K562 (cell line): ENCODE results near the gene IFI16. TPM values are rescaled to one million over a fixed set of nuclear protein-coding genes. Genes with fewer than 3 reads are reported as not detected.

Source experiments
- FOXK2 ChIP-seq, 2 experiments: fragments of 450-650 bp; IDR thresholded peaks in 1 of 2; conservative IDR thresholded peaks in 1 of 2; 2 replicates each; pipeline ENCODE4 v1.6.1; 2016; ENCODE audit warnings: low read depth in 2 of 2, mild to moderate bottlenecking in 1 of 2
- HNRNPK ChIP-seq: fragments of 200-400 bp; formaldehyde crosslinking; IDR thresholded peaks from one replicate; pipeline ENCODE4 v1.6.1; 2018; ENCODE audit warnings: mild to moderate bottlenecking, low read depth, low read length; ENCODE audit not compliant: poor library complexity, severe bottlenecking
- NFXL1 ChIP-seq: fragments of 450-650 bp; formaldehyde crosslinking; IDR thresholded peaks from 2 replicates; pipeline ENCODE4 v1.4.0; 2021; ENCODE audit warnings: mild to moderate bottlenecking
- PTTG1 ChIP-seq: fragments of 450-650 bp; IDR thresholded peaks from 2 replicates; pipeline ENCODE4 v1.6.1; 2016; ENCODE audit warnings: low read depth, mild to moderate bottlenecking, missing genetic modification characterization, missing compliant biosample characterization
- RNF2 ChIP-seq: sonication (generic); IDR thresholded peaks from 2 replicates; pipeline ENCODE4 v1.6.1; 2016
- SAFB2 ChIP-seq: fragments of 200-400 bp; formaldehyde crosslinking; IDR thresholded peaks from 2 replicates; pipeline ENCODE4 v1.6.1; 2018; ENCODE audit warnings: borderline replicate concordance, low read length, low read depth, moderate library complexity; ENCODE audit not compliant: severe bottlenecking
- SNIP1 ChIP-seq: fragments of 450-650 bp; IDR thresholded peaks from 2 replicates; pipeline ENCODE4 v1.7.1; 2017; ENCODE audit warnings: low read depth, mild to moderate bottlenecking
- STAT5A ChIP-seq: IDR thresholded peaks from 2 replicates; pipeline ENCODE4 v1.6.1; 2012; ENCODE audit warnings: low read length, inconsistent platforms, borderline replicate concordance
- YY1 ChIP-seq, 3 experiments: IDR thresholded peaks; 2 replicates each; pipeline ENCODE4 v1.6.1; 2011; ENCODE audit warnings: low read length in 2 of 3, mild to moderate bottlenecking in 2 of 3, moderate library complexity in 2 of 3, borderline replicate concordance in 1 of 3, control low read depth in 1 of 3, low read depth in 1 of 3; ENCODE audit not compliant: insufficient read depth in 3 of 3, insufficient replicate concordance in 2 of 3, control insufficient read depth in 1 of 3, insufficient read length in 1 of 3; ENCODE audit errors: extremely low read depth in 1 of 3
- ZNF274 ChIP-seq: IDR thresholded peaks from 2 replicates; pipeline ENCODE4 v1.6.1; 2011; ENCODE audit warnings: low read depth, mild to moderate bottlenecking, low read length, moderate library complexity, borderline replicate concordance
- ZNF766 ChIP-seq: fragments of 200-800 bp; sonication (Bioruptor generic); conservative IDR thresholded peaks from 2 replicates; pipeline ENCODE4 v1.6.1; 2016; ENCODE audit warnings: missing genetic modification characterization, missing compliant biosample characterization
- polyA plus RNA-seq, 8 experiments: library from polyadenylated mRNA; depleted of rRNA in 4 of 8; stranded (reverse) in 5 of 8; unstranded in 3 of 8; fragments of >200 nt; fragmentation: Nextera tagmentation in 2 of 8; fragmentation: Illumina TruSeq in 1 of 8; extraction: Ambion mirVana in 2 of 8; extraction: Trizol in 1 of 8; gene quantifications; 2 replicates each; pipeline versions ENCODE4 v1.2.1 to v1.2.3, GENCODE V29; 2011 to 2014; ENCODE audit warnings: inconsistent platforms in 1 of 8, missing spikeins in 1 of 8
- total RNA-seq, 7 experiments: library from RNA; depleted of rRNA in 6 of 7; stranded (reverse); fragments of >200 nt in 6 of 7; fragmentation: Illumina TruSeq in 2 of 7; extraction: Trizol in 2 of 7; gene quantifications; 2 replicates each; pipeline versions ENCODE4 v1.2.1 to v1.2.3, GENCODE V29; 2011 to 2021; ENCODE audit warnings: low replicate concordance in 1 of 7
- TF ChIP-seq, protein P1 (sequence below): sonication (generic); formaldehyde crosslinking; IDR thresholded peaks from 2 replicates; pipeline ENCODE4 v1.8.1; 2023; ENCODE audit warnings: mild to moderate bottlenecking, missing genetic modification reagents
- TF ChIP-seq, protein P2 (sequence below): sonication (generic); formaldehyde crosslinking; IDR thresholded peaks from 2 replicates; pipeline ENCODE4 v1.8.0; 2023; ENCODE audit warnings: missing genetic modification reagents, mild to moderate bottlenecking, borderline replicate concordance
- TF ChIP-seq, protein P3 (sequence below): fragments of 250-450 bp; sonication (Bioruptor Pico); IDR thresholded peaks from 2 replicates; pipeline ENCODE4 v1.8.0; 2022; ENCODE audit warnings: moderate library complexity, mild to moderate bottlenecking, inconsistent platforms
- TF ChIP-seq, protein P4 (sequence below): sonication (generic); formaldehyde crosslinking; IDR thresholded peaks from 2 replicates; pipeline ENCODE4 v1.8.0; 2022; ENCODE audit warnings: mild to moderate bottlenecking, low read depth, missing genetic modification reagents

Gene IFI16
- total and polyA plus RNA-seq, 9 of the 15 experiments (the other 6 are each of a cell fraction or from before 2014, with no cell fraction given), result 0.70 to 2.8 (median 1.6) TPM

DNA sequence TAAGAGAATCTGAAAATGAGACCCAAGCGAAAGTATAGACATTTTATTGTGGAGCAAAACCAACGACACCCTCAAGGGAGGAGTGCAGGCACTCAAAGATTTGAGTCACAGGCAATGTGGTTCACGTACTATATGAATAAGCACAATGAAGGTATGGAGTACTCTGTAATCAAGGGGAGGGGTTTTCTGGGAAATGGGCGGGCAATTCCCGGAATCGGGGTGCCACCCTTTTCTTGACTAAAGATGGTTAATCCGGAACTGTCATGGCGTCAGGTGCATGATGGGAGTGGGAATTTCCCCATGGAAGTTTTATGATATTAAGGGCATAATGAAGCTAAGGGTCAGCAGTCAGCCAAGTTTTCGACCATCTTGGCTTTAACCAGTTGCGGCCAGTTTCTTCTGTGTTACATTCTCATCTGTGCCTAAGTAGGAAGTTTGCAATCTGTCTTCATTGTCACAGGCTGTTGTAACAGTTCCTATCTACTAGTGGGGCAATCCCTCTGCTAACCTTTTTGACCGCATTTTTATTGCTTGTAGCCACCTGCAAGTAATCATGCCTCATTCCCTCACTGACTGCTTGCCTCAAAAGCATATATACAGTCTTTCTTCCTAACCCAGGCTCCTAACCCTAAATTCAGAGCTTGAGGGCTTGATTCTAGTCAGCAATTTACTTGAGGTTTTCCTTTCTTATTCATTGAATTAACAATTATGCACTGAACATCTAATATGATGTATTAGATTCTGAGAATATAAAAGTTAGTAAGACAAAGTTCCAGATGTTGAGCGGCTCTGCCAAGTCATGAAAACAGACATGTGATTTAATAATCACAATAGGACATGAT lies 67.6 kb downstream of the IFI16 start (continued):
- TF ChIP-seq, protein P1, sequence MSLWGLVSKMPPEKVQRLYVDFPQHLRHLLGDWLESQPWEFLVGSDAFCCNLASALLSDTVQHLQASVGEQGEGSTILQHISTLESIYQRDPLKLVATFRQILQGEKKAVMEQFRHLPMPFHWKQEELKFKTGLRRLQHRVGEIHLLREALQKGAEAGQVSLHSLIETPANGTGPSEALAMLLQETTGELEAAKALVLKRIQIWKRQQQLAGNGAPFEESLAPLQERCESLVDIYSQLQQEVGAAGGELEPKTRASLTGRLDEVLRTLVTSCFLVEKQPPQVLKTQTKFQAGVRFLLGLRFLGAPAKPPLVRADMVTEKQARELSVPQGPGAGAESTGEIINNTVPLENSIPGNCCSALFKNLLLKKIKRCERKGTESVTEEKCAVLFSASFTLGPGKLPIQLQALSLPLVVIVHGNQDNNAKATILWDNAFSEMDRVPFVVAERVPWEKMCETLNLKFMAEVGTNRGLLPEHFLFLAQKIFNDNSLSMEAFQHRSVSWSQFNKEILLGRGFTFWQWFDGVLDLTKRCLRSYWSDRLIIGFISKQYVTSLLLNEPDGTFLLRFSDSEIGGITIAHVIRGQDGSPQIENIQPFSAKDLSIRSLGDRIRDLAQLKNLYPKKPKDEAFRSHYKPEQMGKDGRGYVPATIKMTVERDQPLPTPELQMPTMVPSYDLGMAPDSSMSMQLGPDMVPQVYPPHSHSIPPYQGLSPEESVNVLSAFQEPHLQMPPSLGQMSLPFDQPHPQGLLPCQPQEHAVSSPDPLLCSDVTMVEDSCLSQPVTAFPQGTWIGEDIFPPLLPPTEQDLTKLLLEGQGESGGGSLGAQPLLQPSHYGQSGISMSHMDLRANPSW (CRISPR knock-in tag), result no peak
- TF ChIP-seq, protein P2, sequence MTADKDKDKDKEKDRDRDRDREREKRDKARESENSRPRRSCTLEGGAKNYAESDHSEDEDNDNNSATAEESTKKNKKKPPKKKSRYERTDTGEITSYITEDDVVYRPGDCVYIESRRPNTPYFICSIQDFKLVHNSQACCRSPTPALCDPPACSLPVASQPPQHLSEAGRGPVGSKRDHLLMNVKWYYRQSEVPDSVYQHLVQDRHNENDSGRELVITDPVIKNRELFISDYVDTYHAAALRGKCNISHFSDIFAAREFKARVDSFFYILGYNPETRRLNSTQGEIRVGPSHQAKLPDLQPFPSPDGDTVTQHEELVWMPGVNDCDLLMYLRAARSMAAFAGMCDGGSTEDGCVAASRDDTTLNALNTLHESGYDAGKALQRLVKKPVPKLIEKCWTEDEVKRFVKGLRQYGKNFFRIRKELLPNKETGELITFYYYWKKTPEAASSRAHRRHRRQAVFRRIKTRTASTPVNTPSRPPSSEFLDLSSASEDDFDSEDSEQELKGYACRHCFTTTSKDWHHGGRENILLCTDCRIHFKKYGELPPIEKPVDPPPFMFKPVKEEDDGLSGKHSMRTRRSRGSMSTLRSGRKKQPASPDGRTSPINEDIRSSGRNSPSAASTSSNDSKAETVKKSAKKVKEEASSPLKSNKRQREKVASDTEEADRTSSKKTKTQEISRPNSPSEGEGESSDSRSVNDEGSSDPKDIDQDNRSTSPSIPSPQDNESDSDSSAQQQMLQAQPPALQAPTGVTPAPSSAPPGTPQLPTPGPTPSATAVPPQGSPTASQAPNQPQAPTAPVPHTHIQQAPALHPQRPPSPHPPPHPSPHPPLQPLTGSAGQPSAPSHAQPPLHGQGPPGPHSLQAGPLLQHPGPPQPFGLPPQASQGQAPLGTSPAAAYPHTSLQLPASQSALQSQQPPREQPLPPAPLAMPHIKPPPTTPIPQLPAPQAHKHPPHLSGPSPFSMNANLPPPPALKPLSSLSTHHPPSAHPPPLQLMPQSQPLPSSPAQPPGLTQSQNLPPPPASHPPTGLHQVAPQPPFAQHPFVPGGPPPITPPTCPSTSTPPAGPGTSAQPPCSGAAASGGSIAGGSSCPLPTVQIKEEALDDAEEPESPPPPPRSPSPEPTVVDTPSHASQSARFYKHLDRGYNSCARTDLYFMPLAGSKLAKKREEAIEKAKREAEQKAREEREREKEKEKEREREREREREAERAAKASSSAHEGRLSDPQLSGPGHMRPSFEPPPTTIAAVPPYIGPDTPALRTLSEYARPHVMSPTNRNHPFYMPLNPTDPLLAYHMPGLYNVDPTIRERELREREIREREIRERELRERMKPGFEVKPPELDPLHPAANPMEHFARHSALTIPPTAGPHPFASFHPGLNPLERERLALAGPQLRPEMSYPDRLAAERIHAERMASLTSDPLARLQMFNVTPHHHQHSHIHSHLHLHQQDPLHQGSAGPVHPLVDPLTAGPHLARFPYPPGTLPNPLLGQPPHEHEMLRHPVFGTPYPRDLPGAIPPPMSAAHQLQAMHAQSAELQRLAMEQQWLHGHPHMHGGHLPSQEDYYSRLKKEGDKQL (CRISPR knock-in tag), result no peak
- TF ChIP-seq RNF2, result peak; percentile 86
- peak; percentile 69 for TF ChIP-seq ZNF766 (CRISPR knock-in tag)
- TF ChIP-seq YY1 (IDR thresholded peaks at IDR 0.05; ENCODE audit: borderline replicate concordance in 1 of 3, control insufficient read depth in 1 of 3, extremely low read depth in 1 of 3, insufficient read depth in 3 of 3, insufficient read length in 1 of 3, insufficient replicate concordance in 2 of 3, low read depth in 1 of 3, low read length in 2 of 3), result peak; percentile 69 to 95 (median 90)
- TF ChIP-seq SNIP1, result no peak
- peak; percentile 100 for TF ChIP-seq STAT5A
- TF ChIP-seq, protein P3, sequence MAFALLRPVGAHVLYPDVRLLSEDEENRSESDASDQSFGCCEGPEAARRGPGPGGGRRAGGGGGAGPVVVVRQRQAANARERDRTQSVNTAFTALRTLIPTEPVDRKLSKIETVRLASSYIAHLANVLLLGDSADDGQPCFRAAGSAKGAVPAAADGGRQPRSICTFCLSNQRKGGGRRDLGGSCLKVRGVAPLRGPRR (CRISPR knock-in tag), result no peak
- TF ChIP-seq SAFB2, result no peak
- TF ChIP-seq HNRNPK, result no peak
- no peak for TF ChIP-seq PTTG1
- TF ChIP-seq ZNF274, result no peak
- TF ChIP-seq, protein P4, sequence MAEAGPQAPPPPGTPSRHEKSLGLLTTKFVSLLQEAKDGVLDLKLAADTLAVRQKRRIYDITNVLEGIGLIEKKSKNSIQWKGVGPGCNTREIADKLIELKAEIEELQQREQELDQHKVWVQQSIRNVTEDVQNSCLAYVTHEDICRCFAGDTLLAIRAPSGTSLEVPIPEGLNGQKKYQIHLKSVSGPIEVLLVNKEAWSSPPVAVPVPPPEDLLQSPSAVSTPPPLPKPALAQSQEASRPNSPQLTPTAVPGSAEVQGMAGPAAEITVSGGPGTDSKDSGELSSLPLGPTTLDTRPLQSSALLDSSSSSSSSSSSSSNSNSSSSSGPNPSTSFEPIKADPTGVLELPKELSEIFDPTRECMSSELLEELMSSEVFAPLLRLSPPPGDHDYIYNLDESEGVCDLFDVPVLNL (CRISPR knock-in tag), result no peak
- no peak for TF ChIP-seq NFXL1 (CRISPR knock-in tag)
- peak in 1 of 2 experiments; percentile 14; a peak in 1 of 4 replicates for TF ChIP-seq FOXK2 (conservative IDR thresholded peaks at IDR 0.05 in 1 of 2, IDR thresholded peaks at IDR 0.05 in 1 of 2; ENCODE audit: low read depth in 2 of 2)
